ENCODE data around the gene MYOG. TPM values are rescaled to one million over a fixed set of nuclear protein-coding genes. Genes with fewer than 3 reads are reported as not detected.

Gene MYOG
- total and polyA plus RNA-seq, 2 donors (not counting 1 experiment from before 2014, with no cell fraction given), result not detected

GRCh38 chr1:203128716-203129500 lies 43.1 kb upstream of the MYOG start:
- no peak for DNase-seq (ENCODE audit: low read depth in 2 of 2)
- Histone ChIP-seq H3K4me2 (ENCODE audit: extremely low read depth, insufficient read depth, low read length) (no peak overlapping the region), H3K4me3 (replicated peaks in 1 of 4; ENCODE audit: control extremely low read depth in 1 of 4, insufficient read depth in 1 of 4, low read depth in 3 of 4, low read length in 4 of 4) (peak overlapping the region in 1 of 4 experiments; percentile 54), H3K36me3 (ENCODE audit: control insufficient read depth, insufficient read depth, low read length) (no peaks in the 10 kb centered on the region), H3K27me3 (ENCODE audit: control insufficient read depth, insufficient read depth, low read length) (peaks cover 17% of the 10 kb centered on the region), H3K9ac (ENCODE audit: insufficient read depth, low read length) (no peak overlapping the region), H4K20me1 (ENCODE audit: control insufficient read depth, extremely low read depth, insufficient read depth, low read length) (peaks cover 1% of the 10 kb centered on the region), H3K79me2 (ENCODE audit: control insufficient read depth, insufficient read depth, low read length) (no peaks in the 10 kb centered on the region), H3K9me3 (ENCODE audit: control insufficient read depth, insufficient read depth, low read depth, low read length) (no peaks in the 10 kb centered on the region), H3K27ac (ENCODE audit: insufficient read depth, low read length) (no peak overlapping the region), H2AFZ (ENCODE audit: low read length) (no peak overlapping the region), H3K4me1 (ENCODE audit: control insufficient read depth, extremely low read depth, insufficient read depth, low read length) (peaks cover 4% of the 10 kb centered on the region)
- TF ChIP-seq, protein P1, sequence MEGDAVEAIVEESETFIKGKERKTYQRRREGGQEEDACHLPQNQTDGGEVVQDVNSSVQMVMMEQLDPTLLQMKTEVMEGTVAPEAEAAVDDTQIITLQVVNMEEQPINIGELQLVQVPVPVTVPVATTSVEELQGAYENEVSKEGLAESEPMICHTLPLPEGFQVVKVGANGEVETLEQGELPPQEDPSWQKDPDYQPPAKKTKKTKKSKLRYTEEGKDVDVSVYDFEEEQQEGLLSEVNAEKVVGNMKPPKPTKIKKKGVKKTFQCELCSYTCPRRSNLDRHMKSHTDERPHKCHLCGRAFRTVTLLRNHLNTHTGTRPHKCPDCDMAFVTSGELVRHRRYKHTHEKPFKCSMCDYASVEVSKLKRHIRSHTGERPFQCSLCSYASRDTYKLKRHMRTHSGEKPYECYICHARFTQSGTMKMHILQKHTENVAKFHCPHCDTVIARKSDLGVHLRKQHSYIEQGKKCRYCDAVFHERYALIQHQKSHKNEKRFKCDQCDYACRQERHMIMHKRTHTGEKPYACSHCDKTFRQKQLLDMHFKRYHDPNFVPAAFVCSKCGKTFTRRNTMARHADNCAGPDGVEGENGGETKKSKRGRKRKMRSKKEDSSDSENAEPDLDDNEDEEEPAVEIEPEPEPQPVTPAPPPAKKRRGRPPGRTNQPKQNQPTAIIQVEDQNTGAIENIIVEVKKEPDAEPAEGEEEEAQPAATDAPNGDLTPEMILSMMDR (conservative IDR thresholded peaks at IDR 0.05 in 1 of 2, IDR thresholded peaks at IDR 0.05 in 1 of 2; ENCODE audit: low read depth in 1 of 2, low read length in 2 of 2), result no peak
- no peak for TF ChIP-seq EZH2 (IDR thresholded peaks at IDR 0.05; ENCODE audit: low read length, missing control alignments)

DNA sequence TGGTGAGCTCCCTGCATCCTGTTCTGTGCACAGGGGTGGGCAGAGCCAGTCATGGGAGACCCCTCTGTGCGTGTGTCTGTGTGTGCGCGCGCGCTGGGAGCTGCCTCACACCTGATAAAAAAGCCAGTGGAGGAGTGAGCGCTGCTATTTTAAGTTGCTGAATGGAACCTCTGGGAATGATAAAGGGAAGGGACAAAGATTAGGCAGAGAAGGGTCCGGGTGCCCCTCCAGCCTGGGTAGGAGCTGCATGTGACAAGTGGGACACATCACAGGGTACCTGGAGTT lies 42.6 kb upstream of the MYOG start:
- Histone ChIP-seq H3K4me1 (ENCODE audit: control insufficient read depth, extremely low read depth, insufficient read depth, low read length) (peaks cover 4% of the 10 kb centered on the region), H3K36me3 (ENCODE audit: control insufficient read depth, insufficient read depth, low read length) (no peaks in the 10 kb centered on the region), H3K4me3 (replicated peaks in 1 of 4; ENCODE audit: control extremely low read depth in 1 of 4, insufficient read depth in 1 of 4, low read depth in 3 of 4, low read length in 4 of 4) (peak overlapping the region in 3 of 4 experiments; percentile 26 to 54 (median 29)), H3K79me2 (ENCODE audit: control insufficient read depth, insufficient read depth, low read length) (no peaks in the 10 kb centered on the region), H2AFZ (ENCODE audit: low read length) (no peak overlapping the region), H3K4me2 (ENCODE audit: extremely low read depth, insufficient read depth, low read length) (peak overlapping the region; percentile 54), H3K27ac (ENCODE audit: insufficient read depth, low read length) (no peak overlapping the region), H3K27me3 (ENCODE audit: control insufficient read depth, insufficient read depth, low read length) (peaks cover 22% of the 10 kb centered on the region), H3K9ac (ENCODE audit: insufficient read depth, low read length) (no peak overlapping the region), H4K20me1 (ENCODE audit: control insufficient read depth, extremely low read depth, insufficient read depth, low read length) (peaks cover 1% of the 10 kb centered on the region), H3K9me3 (ENCODE audit: control insufficient read depth, insufficient read depth, low read depth, low read length) (no peaks in the 10 kb centered on the region)
- no peak for TF ChIP-seq EZH2 (IDR thresholded peaks at IDR 0.05; ENCODE audit: low read length, missing control alignments)
- TF ChIP-seq, protein P1 (conservative IDR thresholded peaks at IDR 0.05 in 1 of 2, IDR thresholded peaks at IDR 0.05 in 1 of 2; ENCODE audit: low read depth in 1 of 2, low read length in 2 of 2), result no peak
- no peak for DNase-seq (ENCODE audit: low read depth in 2 of 2)

DNA sequence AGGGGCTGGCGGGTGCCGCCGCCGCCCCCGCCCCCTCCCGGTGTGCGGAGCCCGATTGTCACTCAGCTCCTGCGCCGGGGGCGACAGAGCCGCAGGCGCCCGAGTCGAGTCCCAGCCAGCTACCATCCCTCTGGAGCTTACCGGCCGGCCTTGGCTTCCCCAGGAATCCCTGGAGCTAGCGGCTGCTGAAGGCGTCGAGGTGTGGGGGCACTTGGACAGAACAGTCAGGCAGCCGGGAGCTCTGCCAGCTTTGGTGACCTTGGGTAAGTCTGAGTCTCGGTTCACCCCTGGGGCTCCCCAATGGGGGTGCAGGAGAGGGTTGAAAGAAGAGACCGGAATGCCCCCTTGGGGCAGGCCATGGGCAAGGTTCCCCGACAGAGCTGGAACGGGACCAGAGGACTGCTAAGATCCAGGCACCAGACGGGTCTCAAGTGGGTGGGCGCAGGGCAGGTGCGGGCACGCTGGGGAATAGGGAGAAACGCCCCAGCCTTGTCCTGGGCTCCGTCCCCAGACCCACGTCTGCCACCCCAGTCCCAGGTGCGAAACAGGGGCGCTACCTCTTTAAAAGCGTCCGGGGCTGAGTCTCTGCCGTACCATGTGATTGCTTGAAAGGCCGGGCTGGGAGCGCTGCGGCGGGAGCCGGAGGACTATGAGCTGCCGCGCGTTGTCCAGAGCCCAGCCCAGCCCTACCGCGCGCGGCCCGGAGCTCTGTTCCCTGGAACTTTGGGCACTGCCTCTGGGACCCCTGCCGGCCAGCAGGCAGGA lies 42.0 kb upstream of the MYOG start, which contains the start of gene ADORA1:
ADORA1 (plus strand) TSS at position 61 of the 765 bp plus-strand sequence. CDS start 1,116 bp downstream, outside the sequence.
- Histone ChIP-seq H3K36me3 (ENCODE audit: control insufficient read depth, insufficient read depth, low read length) (no peaks in the 10 kb centered on the region), H3K4me1 (ENCODE audit: control insufficient read depth, extremely low read depth, insufficient read depth, low read length) (peaks cover 4% of the 10 kb centered on the region), H3K27me3 (ENCODE audit: control insufficient read depth, insufficient read depth, low read length) (peaks cover 25% of the 10 kb centered on the region), H3K27ac (ENCODE audit: insufficient read depth, low read length) (no peak within 1 kb of the TSS), H3K4me3 (replicated peaks in 1 of 4; ENCODE audit: control extremely low read depth in 1 of 4, insufficient read depth in 1 of 4, low read depth in 3 of 4, low read length in 4 of 4) (peak within 1 kb of the TSS in 3 of 4 experiments; percentile 26 to 54 (median 29)), H3K9me3 (ENCODE audit: control insufficient read depth, insufficient read depth, low read depth, low read length) (no peaks in the 10 kb centered on the region), H3K4me2 (ENCODE audit: extremely low read depth, insufficient read depth, low read length) (peak within 1 kb of the TSS; percentile 54), H4K20me1 (ENCODE audit: control insufficient read depth, extremely low read depth, insufficient read depth, low read length) (peaks cover 1% of the 10 kb centered on the region), H3K79me2 (ENCODE audit: control insufficient read depth, insufficient read depth, low read length) (no peaks in the 10 kb centered on the region), H3K9ac (ENCODE audit: insufficient read depth, low read length) (no peak within 1 kb of the TSS), H2AFZ (ENCODE audit: low read length) (peak within 1 kb of the TSS; percentile 26)
- DNase-seq (ENCODE audit: low read depth in 2 of 2), result peak; percentile 31 to 70
- no peak for TF ChIP-seq EZH2 (IDR thresholded peaks at IDR 0.05; ENCODE audit: low read length, missing control alignments)
- TF ChIP-seq, protein P1 (conservative IDR thresholded peaks at IDR 0.05 in 1 of 2, IDR thresholded peaks at IDR 0.05 in 1 of 2; ENCODE audit: low read depth in 1 of 2, low read length in 2 of 2), result peak in 1 of 2 donors; percentile 8
